Transverse colon (tissue), 4 donors: Measurements from ENCODE around the gene SLC5A2. TPM values are rescaled to one million over a fixed set of nuclear protein-coding genes. Genes with fewer than 3 reads are reported as not detected.

Experiments
- DNase-seq: peaks from one replicate; pipeline ENCODE4 v3.0.0-alpha.2; 2019
- H3K27ac ChIP-seq, 4 donors: fragments of 200-600 bp; sonication (generic); 2 replicates each; pipeline ENCODE4 v1.5.1; 2016 to 2018; ENCODE audit warnings: inconsistent platforms in 4 of 4
- H3K27me3 ChIP-seq: fragments of 200-600 bp; sonication (generic); 2 replicates; pipeline ENCODE4 v1.5.1; 2017; ENCODE audit warnings: inconsistent platforms
- H3K36me3 ChIP-seq, 4 donors: fragments of 200-600 bp; sonication (generic); 2 replicates each; pipeline ENCODE4 v1.5.1; 2017 to 2019; ENCODE audit warnings: inconsistent platforms in 4 of 4
- H3K4me1 ChIP-seq, 4 donors: fragments of 200-600 bp; sonication (generic); 2 replicates each; pipeline ENCODE4 v1.5.1; 2017 to 2020; ENCODE audit warnings: inconsistent platforms in 4 of 4
- H3K4me3 ChIP-seq, 4 donors: fragments of 200-600 bp; sonication (generic); 1 replicate in 1 of 4; 2 replicates in 3 of 4; pipeline versions ENCODE4 v1.5.1 to v1.6.1; 2017 to 2019; ENCODE audit warnings: inconsistent platforms in 4 of 4
- H3K9me3 ChIP-seq, 2 donors: fragments of 200-600 bp; sonication (generic); 2 replicates each; pipeline ENCODE4 v1.5.1; 2017 to 2019; ENCODE audit warnings: inconsistent platforms in 2 of 2
- CTCF ChIP-seq, 5 experiments: fragments of 200-600 bp in 3 of 5; fragments of 450-650 bp in 2 of 5; sonication (generic) in 3 of 5; IDR thresholded peaks; 1 replicate in 2 of 5; 2 replicates in 3 of 5; pipeline ENCODE4 v1.5.1; 2016 to 2017; ENCODE audit warnings: antibody characterized with exemption in 5 of 5, inconsistent platforms in 3 of 5, mild to moderate bottlenecking in 2 of 5, moderate library complexity in 1 of 5
- EP300 ChIP-seq: sonication (generic); formaldehyde crosslinking; IDR thresholded peaks from one replicate; pipeline ENCODE4 v1.6.1; 2017; ENCODE audit warnings: antibody characterized with exemption, low read depth
- POLR2A ChIP-seq: fragments of 450-650 bp; IDR thresholded peaks from one replicate; pipeline ENCODE4 v1.6.1; 2016; ENCODE audit warnings: antibody characterized with exemption, mild to moderate bottlenecking, moderate library complexity
- POLR2AphosphoS5 ChIP-seq, 3 donors: sonication (generic); formaldehyde crosslinking; IDR thresholded peaks; one replicate each; pipeline ENCODE4 v1.6.1; 2016; ENCODE audit warnings: antibody characterized with exemption in 3 of 3
- WGBS, 2 donors: methylation state at CpG; one replicate each; pipeline ENCODE4 v1.1.5; 2018; ENCODE audit warnings: low coverage in 1 of 2; 5-methylcytosine and 5-hydroxymethylcytosine counted together
- in situ Hi-C, 4 donors: fragments of 200-750 bp; cut with MboI; loops; one replicate each; pipeline versions ENCODE4 v1.15.0 to v1.15.1; 2017; ENCODE audit warnings: low sequenced_read_pairs in 3 of 4, low pct_ligation_motif_present in 1 of 4, low pct_unique_long_range_greater_than_20kb in 1 of 4
- intact Hi-C: fragments of 100-400 bp; cut with DNase I; formaldehyde crosslinking; loops from one replicate; pipeline ENCODE4 v1.15.1; 2023; ENCODE audit warnings: low total_unique reads
- total RNA-seq, 4 donors: library from RNA; depleted of rRNA; stranded (reverse); fragments of >200 nt; gene quantifications; one replicate each; pipeline ENCODE4 v1.1.0, GENCODE V29; 2016

Gene SLC5A2
- total RNA-seq, 4 donors from 2014 or later = not detected

GRCh38 chr16:31529108-31529936 lies 46.4 kb downstream of the SLC5A2 start:
- TF ChIP-seq POLR2A (no peak), POLR2AphosphoS5 (IDR thresholded peaks at IDR 0.05) (no peak), CTCF (IDR thresholded peaks at IDR 0.05) (no peak), EP300 (no peak)
- in situ Hi-C loops = no loop called here
- H3K27ac ChIP-seq = peak overlapping the region in 1 of 4 donors; percentile 70

GRCh38 chr16:31529937-31530312 lies 47.0 kb downstream of the SLC5A2 start:
- in situ Hi-C loops = no loop called here
- Histone ChIP-seq H3K4me3 (peak overlapping the region in 1 of 4 donors; percentile 35), H3K4me1 (peaks cover 0 to 3% (median 0%) of the 10 kb centered on the region in 4 donors), H3K36me3 (no peaks in the 10 kb centered on the region), H3K27ac (peak overlapping the region in 1 of 4 donors; percentile 70), H3K27me3 (peaks cover 50% of the 10 kb centered on the region), H3K9me3 (no peaks in the 10 kb centered on the region)
- intact Hi-C loops = no loop called here
- TF ChIP-seq CTCF (IDR thresholded peaks at IDR 0.05) = no peak
- TF ChIP-seq POLR2AphosphoS5 (IDR thresholded peaks at IDR 0.05) = no peak
- TF ChIP-seq EP300 = no peak
- TF ChIP-seq POLR2A = no peak
- WGBS, 2 donors = 36% methylated on average over 17 of the region's 17 CpGs; no CpG with 5 or more reads in 1 of the 2 donors
- no peak for DNase-seq

More at GRCh38 chr16:31529108-31529936, 46.4 kb downstream of the SLC5A2 start:
- no peak for DNase-seq
- Histone ChIP-seq H3K4me1 (peaks cover 0 to 3% (median 0%) of the 10 kb centered on the region in 4 donors), H3K36me3 (no peaks in the 10 kb centered on the region), H3K9me3 (no peaks in the 10 kb centered on the region), H3K27me3 (peaks cover 45% of the 10 kb centered on the region), H3K4me3 (peak overlapping the region; percentile 9 to 35 (median 22))
- intact Hi-C loops = no loop called here
- WGBS, 2 donors = 12 to 28% methylated on average over 5 to 38 of the region's 52 CpGs

GRCh38 chr16:31530405-31530804 lies 47.5 kb downstream of the SLC5A2 start:
- H3K4me3 ChIP-seq = no peak overlapping the region

More at GRCh38 chr16:31530405-31530804, 47.5 kb downstream of the SLC5A2 start:
- H3K27me3 ChIP-seq = peaks cover 50% of the 10 kb centered on the region
- 61 to 76% methylated on average over 3 to 5 of the region's 5 CpGs for WGBS, 2 donors
- H3K9me3 ChIP-seq = no peaks in the 10 kb centered on the region
- H3K36me3 ChIP-seq = no peaks in the 10 kb centered on the region
- peaks cover 0 to 3% (median 0%) of the 10 kb centered on the region in 4 donors for H3K4me1 ChIP-seq
- TF ChIP-seq POLR2A (no peak), EP300 (no peak), CTCF (IDR thresholded peaks at IDR 0.05) (no peak), POLR2AphosphoS5 (IDR thresholded peaks at IDR 0.05) (no peak)
- no peak for DNase-seq
- intact Hi-C loops (no loop called here), in situ Hi-C loops (no loop called here)
- H3K27ac ChIP-seq = no peak overlapping the region
